Epithelial cell of prostate (primary cell): ENCODE results near the gene FLCN.

Experiments
- DNase-seq: peaks from one replicate; pipeline ENCODE4 v3.0.0-alpha.2; 2011; ENCODE audit warnings: low read depth, low spot score
- H3K27ac ChIP-seq: fragments of 450-650 bp; 2 replicates; pipeline ENCODE4 v1.5.1; 2017; ENCODE audit warnings: mild to moderate bottlenecking

FLCN gene

DNA sequence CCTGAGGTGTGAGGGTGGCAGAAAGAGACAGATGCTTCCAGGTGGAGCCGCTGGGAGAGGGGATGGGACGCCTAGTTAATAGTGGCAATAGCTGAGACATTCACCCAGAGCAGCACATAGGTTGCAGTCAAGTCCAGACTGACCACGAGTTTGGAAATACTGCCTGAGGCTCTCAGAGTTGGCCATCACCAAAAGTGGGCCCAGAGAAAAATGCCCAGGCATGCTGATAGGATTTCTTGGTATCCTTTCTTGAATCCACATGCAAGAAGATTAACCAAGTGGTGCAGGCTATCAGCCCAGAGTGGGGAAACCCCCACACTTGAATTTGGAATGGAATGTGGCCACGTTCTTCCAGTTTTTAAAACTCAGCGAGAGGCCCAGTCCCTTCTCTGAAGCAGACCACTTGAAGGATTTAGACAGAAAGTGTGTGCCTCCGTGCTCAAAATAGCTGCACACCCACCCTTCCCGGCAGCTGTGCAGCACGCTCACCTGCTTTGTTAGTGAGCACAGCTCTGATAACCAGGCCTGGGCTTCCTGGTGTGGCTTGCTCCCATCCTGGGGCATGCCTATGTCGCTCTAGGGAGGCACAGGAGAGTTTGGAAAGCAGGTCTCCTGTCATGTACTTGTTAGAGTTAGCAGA is 66.5 kb downstream of the FLCN start:
- no peak for DNase-seq
- peak overlapping the region; percentile 3 for H3K27ac ChIP-seq

GRCh38 chr17:17169396-17169795 is 67.6 kb downstream of the FLCN start:
- no peak for DNase-seq
- no peak overlapping the region for H3K27ac ChIP-seq

DNA sequence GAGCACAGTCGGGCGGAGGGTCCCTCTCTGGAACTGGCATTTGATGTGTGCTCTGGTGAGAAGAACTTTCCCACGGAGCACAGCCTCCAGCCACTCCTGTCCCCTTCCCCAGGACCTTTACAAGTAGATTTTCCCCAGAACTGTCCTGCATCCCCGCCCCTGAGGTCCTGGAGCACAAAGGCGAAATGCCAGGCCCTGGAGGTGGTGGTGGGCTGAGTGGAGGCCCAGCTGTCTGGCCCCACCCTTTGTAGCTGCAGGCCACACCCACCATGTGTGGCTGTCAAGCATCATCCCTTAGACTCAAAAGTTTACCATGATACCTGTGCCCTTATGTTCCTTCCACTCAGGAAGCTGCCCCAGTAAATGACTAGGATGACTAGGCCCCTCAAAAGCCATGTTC is 68.6 kb downstream of the FLCN start:
- no peak for DNase-seq
- no peak overlapping the region for H3K27ac ChIP-seq

- DNase-seq: no peak
- H3K27ac ChIP-seq: no peak overlapping the region
These were observed 69.0 kb downstream of the FLCN start for GRCh38 chr17:17167986-17168385.

- DNase-seq: no peak
- H3K27ac ChIP-seq: no peak overlapping the region
These were observed 69.6 kb downstream of the FLCN start for GRCh38 chr17:17167356-17167755.

GRCh38 chr17:17166446-17166845 is 70.5 kb downstream of the FLCN start:
- no peak for DNase-seq
- H3K27ac ChIP-seq: no peak overlapping the region

- DNase-seq: no peak
These were observed 71.2 kb downstream of the FLCN start for GRCh38 chr17:17165666-17166308.

DNA sequence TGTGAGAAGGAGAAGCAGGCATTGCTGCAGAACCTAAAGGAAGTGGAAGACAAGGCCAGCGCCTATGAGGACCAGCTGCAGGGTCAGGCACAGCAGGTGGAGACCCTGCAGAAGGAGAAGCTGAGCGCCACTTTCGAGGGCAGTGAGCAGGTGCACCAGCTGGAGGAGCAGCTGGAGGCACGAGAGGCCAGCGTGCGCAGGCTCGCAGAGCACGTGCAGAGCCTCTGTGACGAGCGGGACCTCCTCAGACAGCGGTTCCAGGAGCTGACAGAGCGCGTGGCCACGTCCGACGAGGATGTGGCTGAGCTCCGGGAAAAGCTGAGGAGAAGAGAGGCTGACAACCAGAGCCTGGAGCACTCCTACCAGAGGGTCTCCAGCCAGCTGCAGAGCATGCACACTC is 72.3 kb downstream of the FLCN start:
- no peak for DNase-seq

More at GRCh38 chr17:17165666-17166308, 71.2 kb downstream of the FLCN start:
- no peak overlapping the region for H3K27ac ChIP-seq

DNA sequence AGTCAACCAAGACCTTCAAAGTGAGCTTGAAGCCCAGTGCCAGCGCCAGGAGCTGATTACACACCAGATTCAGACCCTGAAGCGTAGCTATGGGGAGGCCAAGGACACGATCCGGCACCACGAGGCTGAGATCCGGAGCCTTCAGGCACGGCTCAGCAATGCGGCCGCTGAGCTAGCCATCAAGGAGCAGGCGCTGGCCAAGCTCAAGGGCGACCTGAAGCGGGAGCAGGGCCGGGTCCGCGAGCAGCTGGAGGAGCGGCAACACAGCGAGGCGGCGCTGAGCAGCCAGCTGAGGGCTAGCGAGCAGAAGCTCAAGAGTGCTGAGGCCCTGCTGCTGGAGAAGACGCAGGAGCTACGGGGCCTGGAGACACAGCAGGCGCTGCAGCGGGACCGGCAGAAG is 72.8 kb downstream of the FLCN start:
- DNase-seq: no peak
- no peak overlapping the region for H3K27ac ChIP-seq

More for the DNA sequence above, 72.3 kb downstream of the FLCN start:
- no peak overlapping the region for H3K27ac ChIP-seq
